ENCODE measurements around the gene TEX50. TPM values are rescaled to one million over a fixed set of nuclear protein-coding genes. Genes with fewer than 3 reads are reported as not detected.

Gene TEX50
- total and polyA plus RNA-seq, 2 experiments from 2014 or later = not detected

DNA sequence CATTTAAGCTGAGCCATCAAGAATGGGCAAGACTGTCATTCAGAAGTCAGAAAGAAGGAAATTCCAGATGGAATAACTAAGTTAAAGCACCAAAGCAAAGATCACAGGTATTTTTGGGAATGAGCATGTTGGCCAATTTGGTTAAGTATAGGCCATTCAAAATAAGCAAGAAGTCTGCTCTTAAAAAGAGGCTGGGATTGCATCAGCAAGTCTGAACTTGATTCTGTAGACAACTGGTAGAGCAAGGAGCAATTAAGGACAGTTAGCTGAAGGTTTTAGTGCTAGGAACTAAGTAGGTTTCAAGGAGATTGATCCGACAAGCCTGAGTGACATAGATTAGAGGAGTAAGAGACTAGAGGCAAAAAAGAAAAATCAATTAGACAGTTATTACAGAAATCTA, 26.1 kb downstream of the TEX50 start:
- no peak overlapping the region for H3K27ac Mint-ChIP-seq
- Histone ChIP-seq H3K4me1 (ENCODE audit: insufficient read depth) (no peaks in the 10 kb centered on the region), H3K27me3 (ENCODE audit: insufficient read depth) (no peaks in the 10 kb centered on the region), H3K9me2 (ENCODE audit: insufficient read depth) (no peaks in the 10 kb centered on the region), H3K36me3 (ENCODE audit: insufficient read depth) (peaks cover 3% of the 10 kb centered on the region), H3K4me3 (no peak overlapping the region), H2AFZ (no peak overlapping the region), H3K27ac (ENCODE audit: low read depth) (no peak overlapping the region), H3K4me2 (no peak overlapping the region), H3K79me2 (replicated peaks; ENCODE audit: insufficient read depth) (no peaks in the 10 kb centered on the region), H3F3A (replicated peaks; ENCODE audit: low read depth) (no peaks in the 10 kb centered on the region), H4K20me1 (replicated peaks; ENCODE audit: insufficient read depth) (no peaks in the 10 kb centered on the region)
- DNase-seq (ENCODE audit: low spot score) = no peak
- no peak for ATAC-seq
- H3K27me3 Mint-ChIP-seq (ENCODE audit: insufficient read depth, low read depth, poor library complexity) = no peaks in the 10 kb centered on the region
- TF ChIP-seq EZH2phosphoT487 (IDR thresholded peaks at IDR 0.05; ENCODE audit: unreplicated experiment) (no peak), EZH2 (IDR thresholded peaks at IDR 0.05; ENCODE audit: low read depth, unreplicated experiment) (no peak), STAT1 (IDR thresholded peaks at IDR 0.05; ENCODE audit: unreplicated experiment) (no peak), CREB1 (CRISPR knock-in tag; IDR thresholded peaks at IDR 0.05; ENCODE audit: low read depth) (no peak), NANOG (IDR thresholded peaks at IDR 0.05; ENCODE audit: borderline replicate concordance) (no peak), JUNB (IDR thresholded peaks at IDR 0.05; ENCODE audit: unreplicated experiment) (no peak)
- TF ChIP-seq, protein P1, sequence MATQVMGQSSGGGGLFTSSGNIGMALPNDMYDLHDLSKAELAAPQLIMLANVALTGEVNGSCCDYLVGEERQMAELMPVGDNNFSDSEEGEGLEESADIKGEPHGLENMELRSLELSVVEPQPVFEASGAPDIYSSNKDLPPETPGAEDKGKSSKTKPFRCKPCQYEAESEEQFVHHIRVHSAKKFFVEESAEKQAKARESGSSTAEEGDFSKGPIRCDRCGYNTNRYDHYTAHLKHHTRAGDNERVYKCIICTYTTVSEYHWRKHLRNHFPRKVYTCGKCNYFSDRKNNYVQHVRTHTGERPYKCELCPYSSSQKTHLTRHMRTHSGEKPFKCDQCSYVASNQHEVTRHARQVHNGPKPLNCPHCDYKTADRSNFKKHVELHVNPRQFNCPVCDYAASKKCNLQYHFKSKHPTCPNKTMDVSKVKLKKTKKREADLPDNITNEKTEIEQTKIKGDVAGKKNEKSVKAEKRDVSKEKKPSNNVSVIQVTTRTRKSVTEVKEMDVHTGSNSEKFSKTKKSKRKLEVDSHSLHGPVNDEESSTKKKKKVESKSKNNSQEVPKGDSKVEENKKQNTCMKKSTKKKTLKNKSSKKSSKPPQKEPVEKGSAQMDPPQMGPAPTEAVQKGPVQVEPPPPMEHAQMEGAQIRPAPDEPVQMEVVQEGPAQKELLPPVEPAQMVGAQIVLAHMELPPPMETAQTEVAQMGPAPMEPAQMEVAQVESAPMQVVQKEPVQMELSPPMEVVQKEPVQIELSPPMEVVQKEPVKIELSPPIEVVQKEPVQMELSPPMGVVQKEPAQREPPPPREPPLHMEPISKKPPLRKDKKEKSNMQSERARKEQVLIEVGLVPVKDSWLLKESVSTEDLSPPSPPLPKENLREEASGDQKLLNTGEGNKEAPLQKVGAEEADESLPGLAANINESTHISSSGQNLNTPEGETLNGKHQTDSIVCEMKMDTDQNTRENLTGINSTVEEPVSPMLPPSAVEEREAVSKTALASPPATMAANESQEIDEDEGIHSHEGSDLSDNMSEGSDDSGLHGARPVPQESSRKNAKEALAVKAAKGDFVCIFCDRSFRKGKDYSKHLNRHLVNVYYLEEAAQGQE (IDR thresholded peaks at IDR 0.05; ENCODE audit: unreplicated experiment) = no peak
- no peak overlapping the region for H3K4me3 Mint-ChIP-seq
- H3K9me3 Mint-ChIP-seq = peaks cover 11% of the 10 kb centered on the region
- H3K36me3 Mint-ChIP-seq (ENCODE audit: low read depth) = peaks cover 14% of the 10 kb centered on the region
- no peaks in the 10 kb centered on the region for H3K4me1 Mint-ChIP-seq

DNA sequence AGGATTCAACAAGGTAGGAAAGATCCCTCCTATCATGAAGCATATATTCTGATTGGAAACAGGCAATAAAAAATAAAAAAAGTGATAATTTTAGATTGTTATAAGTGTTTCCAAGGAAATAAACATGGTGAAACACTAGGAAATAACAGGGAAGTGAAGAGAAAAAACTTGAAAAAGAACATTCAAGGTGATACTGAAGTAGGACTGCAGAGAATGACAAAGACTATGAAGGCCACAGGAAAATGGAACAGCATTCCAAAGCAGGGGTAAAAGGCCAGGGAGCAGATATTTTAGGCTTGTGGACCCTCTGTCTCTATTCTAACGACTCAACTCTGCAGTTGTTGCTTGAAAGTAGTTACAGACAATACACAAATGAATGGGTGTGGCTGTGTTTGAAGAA, 26.6 kb downstream of the TEX50 start:
- Histone ChIP-seq H3K79me2 (replicated peaks; ENCODE audit: insufficient read depth) (no peaks in the 10 kb centered on the region), H3K27ac (ENCODE audit: low read depth) (no peak overlapping the region), H3K36me3 (ENCODE audit: insufficient read depth) (peaks cover under 1% of the 10 kb centered on the region; the same call in 1 of the 2 replicates), H3K27me3 (ENCODE audit: insufficient read depth) (no peaks in the 10 kb centered on the region), H3K9me2 (ENCODE audit: insufficient read depth) (no peaks in the 10 kb centered on the region), H3K4me2 (no peak overlapping the region), H2AFZ (no peak overlapping the region), H3F3A (replicated peaks; ENCODE audit: low read depth) (no peaks in the 10 kb centered on the region), H3K4me1 (ENCODE audit: insufficient read depth) (no peaks in the 10 kb centered on the region), H3K4me3 (no peak overlapping the region), H4K20me1 (replicated peaks; ENCODE audit: insufficient read depth) (no peaks in the 10 kb centered on the region)
- ATAC-seq (no peak), DNase-seq (ENCODE audit: low spot score) (no peak)
- Mint-ChIP-seq H3K27ac (no peak overlapping the region), H3K27me3 (ENCODE audit: insufficient read depth, low read depth, poor library complexity) (no peaks in the 10 kb centered on the region), H3K9me3 (peaks cover 6% of the 10 kb centered on the region; the same call in 2 of the 3 replicates), H3K4me3 (no peak overlapping the region), H3K4me1 (no peaks in the 10 kb centered on the region), H3K36me3 (ENCODE audit: low read depth) (peaks cover 9% of the 10 kb centered on the region; the same call in 2 of the 3 replicates)
- TF ChIP-seq NANOG (IDR thresholded peaks at IDR 0.05; ENCODE audit: borderline replicate concordance) (no peak), STAT1 (IDR thresholded peaks at IDR 0.05; ENCODE audit: unreplicated experiment) (no peak), POLR2AphosphoS5 (IDR thresholded peaks at IDR 0.05; ENCODE audit: low read depth) (no peak), EZH2phosphoT487 (IDR thresholded peaks at IDR 0.05; ENCODE audit: unreplicated experiment) (no peak), ZNF331 (CRISPR knock-in tag; IDR thresholded peaks at IDR 0.05; ENCODE audit: low read depth) (no peak)
- TF ChIP-seq, protein P2, sequence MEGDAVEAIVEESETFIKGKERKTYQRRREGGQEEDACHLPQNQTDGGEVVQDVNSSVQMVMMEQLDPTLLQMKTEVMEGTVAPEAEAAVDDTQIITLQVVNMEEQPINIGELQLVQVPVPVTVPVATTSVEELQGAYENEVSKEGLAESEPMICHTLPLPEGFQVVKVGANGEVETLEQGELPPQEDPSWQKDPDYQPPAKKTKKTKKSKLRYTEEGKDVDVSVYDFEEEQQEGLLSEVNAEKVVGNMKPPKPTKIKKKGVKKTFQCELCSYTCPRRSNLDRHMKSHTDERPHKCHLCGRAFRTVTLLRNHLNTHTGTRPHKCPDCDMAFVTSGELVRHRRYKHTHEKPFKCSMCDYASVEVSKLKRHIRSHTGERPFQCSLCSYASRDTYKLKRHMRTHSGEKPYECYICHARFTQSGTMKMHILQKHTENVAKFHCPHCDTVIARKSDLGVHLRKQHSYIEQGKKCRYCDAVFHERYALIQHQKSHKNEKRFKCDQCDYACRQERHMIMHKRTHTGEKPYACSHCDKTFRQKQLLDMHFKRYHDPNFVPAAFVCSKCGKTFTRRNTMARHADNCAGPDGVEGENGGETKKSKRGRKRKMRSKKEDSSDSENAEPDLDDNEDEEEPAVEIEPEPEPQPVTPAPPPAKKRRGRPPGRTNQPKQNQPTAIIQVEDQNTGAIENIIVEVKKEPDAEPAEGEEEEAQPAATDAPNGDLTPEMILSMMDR (conservative IDR thresholded peaks at IDR 0.05; ENCODE audit: low read depth in 2 of 2) = no peak
- TF ChIP-seq, protein P3, sequence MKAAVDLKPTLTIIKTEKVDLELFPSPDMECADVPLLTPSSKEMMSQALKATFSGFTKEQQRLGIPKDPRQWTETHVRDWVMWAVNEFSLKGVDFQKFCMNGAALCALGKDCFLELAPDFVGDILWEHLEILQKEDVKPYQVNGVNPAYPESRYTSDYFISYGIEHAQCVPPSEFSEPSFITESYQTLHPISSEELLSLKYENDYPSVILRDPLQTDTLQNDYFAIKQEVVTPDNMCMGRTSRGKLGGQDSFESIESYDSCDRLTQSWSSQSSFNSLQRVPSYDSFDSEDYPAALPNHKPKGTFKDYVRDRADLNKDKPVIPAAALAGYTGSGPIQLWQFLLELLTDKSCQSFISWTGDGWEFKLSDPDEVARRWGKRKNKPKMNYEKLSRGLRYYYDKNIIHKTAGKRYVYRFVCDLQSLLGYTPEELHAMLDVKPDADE (IDR thresholded peaks at IDR 0.05) = no peak
